Peyer's patch (tissue), 4 donors: ENCODE results near the gene RGS17.
"Not testable (repeated sequence)": the region's sequence is repeated elsewhere in the genome, so short reads cannot be mapped to it uniquely, and the experiment has no call there.

Experiments used
- POLR2A ChIP-seq, 2 donors: fragments of 450-650 bp; IDR thresholded peaks; one replicate each; pipeline ENCODE4 v1.5.1; 2017; ENCODE audit warnings: antibody characterized with exemption in 2 of 2, mild to moderate bottlenecking in 2 of 2, moderate library complexity in 2 of 2
- TF ChIP-seq, protein P1 (sequence below), 6 experiments: fragments of 450-650 bp in 4 of 6; fragments of 200-600 bp in 2 of 6; sonication (generic) in 1 of 6; IDR thresholded peaks; one replicate each; pipeline ENCODE4 v1.5.1; 2017 to 2019; ENCODE audit warnings: antibody characterized with exemption in 6 of 6, mild to moderate bottlenecking in 3 of 6, moderate library complexity in 1 of 6

DNA sequence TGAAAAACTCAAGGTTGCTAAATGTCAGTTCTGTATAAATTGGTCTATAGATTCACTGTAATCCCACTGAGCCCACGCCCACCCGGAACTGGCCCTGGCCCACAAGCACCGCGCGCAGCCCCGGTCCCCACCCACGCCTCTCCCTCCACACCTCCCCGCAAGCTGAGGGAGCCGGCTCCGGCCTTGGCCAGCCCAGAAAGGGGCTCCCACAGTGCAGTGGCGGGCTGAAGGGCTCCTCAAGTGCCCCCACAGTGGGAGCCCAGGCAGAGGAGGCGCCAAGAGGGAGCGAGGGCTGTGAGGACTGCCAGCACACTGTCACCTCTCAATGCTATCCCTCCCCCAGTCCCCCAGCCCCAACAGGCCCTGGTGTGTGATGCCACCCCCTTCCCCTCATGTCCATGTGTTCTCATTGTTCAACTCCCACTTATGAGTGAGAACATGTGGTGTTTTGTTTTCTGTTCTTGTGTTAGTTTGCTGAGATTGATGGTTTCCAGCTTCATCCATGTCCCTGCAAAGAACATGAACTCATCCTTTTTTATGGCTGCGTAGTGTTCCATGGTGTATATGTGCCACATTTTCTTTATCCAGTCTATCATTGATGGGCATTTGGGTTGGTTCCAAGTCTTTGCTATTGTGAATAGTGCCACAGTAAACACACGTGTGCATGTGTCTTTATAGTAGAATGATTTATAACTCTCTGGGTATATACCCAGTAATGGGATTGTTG is 164.8 kb downstream of the RGS17 start:
- TF ChIP-seq, protein P1, sequence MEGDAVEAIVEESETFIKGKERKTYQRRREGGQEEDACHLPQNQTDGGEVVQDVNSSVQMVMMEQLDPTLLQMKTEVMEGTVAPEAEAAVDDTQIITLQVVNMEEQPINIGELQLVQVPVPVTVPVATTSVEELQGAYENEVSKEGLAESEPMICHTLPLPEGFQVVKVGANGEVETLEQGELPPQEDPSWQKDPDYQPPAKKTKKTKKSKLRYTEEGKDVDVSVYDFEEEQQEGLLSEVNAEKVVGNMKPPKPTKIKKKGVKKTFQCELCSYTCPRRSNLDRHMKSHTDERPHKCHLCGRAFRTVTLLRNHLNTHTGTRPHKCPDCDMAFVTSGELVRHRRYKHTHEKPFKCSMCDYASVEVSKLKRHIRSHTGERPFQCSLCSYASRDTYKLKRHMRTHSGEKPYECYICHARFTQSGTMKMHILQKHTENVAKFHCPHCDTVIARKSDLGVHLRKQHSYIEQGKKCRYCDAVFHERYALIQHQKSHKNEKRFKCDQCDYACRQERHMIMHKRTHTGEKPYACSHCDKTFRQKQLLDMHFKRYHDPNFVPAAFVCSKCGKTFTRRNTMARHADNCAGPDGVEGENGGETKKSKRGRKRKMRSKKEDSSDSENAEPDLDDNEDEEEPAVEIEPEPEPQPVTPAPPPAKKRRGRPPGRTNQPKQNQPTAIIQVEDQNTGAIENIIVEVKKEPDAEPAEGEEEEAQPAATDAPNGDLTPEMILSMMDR (IDR thresholded peaks at IDR 0.05): not testable (repeated sequence)
- TF ChIP-seq POLR2A (IDR thresholded peaks at IDR 0.05): not testable (repeated sequence)
